HL-60/S4 treated with retinoic acid at 250 ng/mL for 4 days and 3 days (cell line): ENCODE data around the gene PSTPIP1.

Experiments used
- in situ Hi-C: fragments of 300-500 bp; cut with MboI; formaldehyde crosslinking; loops from 2 replicates; pipeline ENCODE4 v1.7.0; 2022; ENCODE audit warnings: low sequenced_read_pairs

Gene PSTPIP1

GRCh38 chr15:77028451-77029165, 33.7 kb downstream of the PSTPIP1 start:
- in situ Hi-C loops = no loop called here

- in situ Hi-C loops = no loop called here
Measured at GRCh38 chr15:77029166-77030047, 34.5 kb downstream of the PSTPIP1 start.

- in situ Hi-C loops = no loop called here
Measured at GRCh38 chr15:77030048-77030927, 35.4 kb downstream of the PSTPIP1 start.

- in situ Hi-C loops = no loop called here
Measured at GRCh38 chr15:77030928-77031375, 36.0 kb downstream of the PSTPIP1 start.

GRCh38 chr15:77031376-77032050, 36.6 kb downstream of the PSTPIP1 start:
- in situ Hi-C loops = no loop called here

GRCh38 chr15:77032052-77032646, 37.2 kb downstream of the PSTPIP1 start:
- in situ Hi-C loops = no loop called here

- in situ Hi-C loops = no loop called here
Measured at GRCh38 chr15:77032647-77033416, 37.9 kb downstream of the PSTPIP1 start.

GRCh38 chr15:77033417-77033728, 38.4 kb downstream of the PSTPIP1 start:
- in situ Hi-C loops = no loop called here

GRCh38 chr15:77033729-77034671, 39.1 kb downstream of the PSTPIP1 start:
- in situ Hi-C loops = no loop called here

- in situ Hi-C loops = no loop called here
Measured at GRCh38 chr15:77034695-77035489, 40.0 kb downstream of the PSTPIP1 start.

- in situ Hi-C loops = no loop called here
Measured at GRCh38 chr15:77035584-77035983, 40.7 kb downstream of the PSTPIP1 start.

- in situ Hi-C loops = no loop called here
Measured at GRCh38 chr15:77035999-77036471, 41.1 kb downstream of the PSTPIP1 start.

GRCh38 chr15:77036537-77037387, 41.8 kb downstream of the PSTPIP1 start:
- in situ Hi-C loops = no loop called here

GRCh38 chr15:77037388-77038209, 42.7 kb downstream of the PSTPIP1 start:
- in situ Hi-C loops = no loop called here

- in situ Hi-C loops = no loop called here
Measured at GRCh38 chr15:77038312-77039216, 43.6 kb downstream of the PSTPIP1 start.
